Tibial nerve (tissue), 4 donors: ENCODE measurements around the gene MBD3. TPM values are rescaled to one million over a fixed set of nuclear protein-coding genes. Genes with fewer than 3 reads are reported as not detected.
"Not testable (repeated sequence)": the region's sequence is repeated elsewhere in the genome, so short reads cannot be mapped to it uniquely, and the experiment has no call there.

Experiments
- DNase-seq, 2 donors: peaks; one replicate each; pipeline ENCODE4 v3.0.0-alpha.2; 2019; ENCODE audit warnings: low spot score in 2 of 2
- H3K27ac ChIP-seq, 4 donors: fragments of 200-600 bp; sonication (generic) in 3 of 4; one replicate each; pipeline ENCODE4 v1.5.1; 2017 to 2019; ENCODE audit warnings: mild to moderate bottlenecking in 1 of 4
- H3K27me3 ChIP-seq, 2 donors: fragments of 200-600 bp; sonication (generic) in 1 of 2; one replicate each; pipeline versions ENCODE4 v1.5.1 to v1.6.0; 2017 to 2019
- H3K36me3 ChIP-seq, 3 donors: fragments of 200-600 bp; sonication (generic); one replicate each; pipeline ENCODE4 v1.5.1; 2018 to 2019
- H3K4me1 ChIP-seq, 4 donors: fragments of 200-600 bp; sonication (generic) in 3 of 4; one replicate each; pipeline ENCODE4 v1.5.1; 2017 to 2019
- H3K4me3 ChIP-seq, 4 donors: fragments of 200-600 bp; sonication (generic) in 3 of 4; one replicate each; pipeline ENCODE4 v1.5.1; 2017 to 2019; ENCODE audit warnings: mild to moderate bottlenecking in 1 of 4, moderate library complexity in 1 of 4
- H3K9me3 ChIP-seq, 4 donors: fragments of 200-600 bp; sonication (generic) in 3 of 4; one replicate each; pipeline ENCODE4 v1.5.1; 2017 to 2019
- CTCF ChIP-seq, 5 experiments: fragments of 200-600 bp in 3 of 5; fragments of 450-650 bp in 2 of 5; sonication (generic) in 3 of 5; IDR thresholded peaks; one replicate each; pipeline ENCODE4 v1.5.1; 2016 to 2019; ENCODE audit warnings: antibody characterized with exemption in 5 of 5, mild to moderate bottlenecking in 3 of 5, moderate library complexity in 2 of 5
- EP300 ChIP-seq, 2 donors: sonication (generic); formaldehyde crosslinking; IDR thresholded peaks; one replicate each; pipeline ENCODE4 v1.6.1; 2017; ENCODE audit warnings: antibody characterized with exemption in 2 of 2, mild to moderate bottlenecking in 1 of 2
- POLR2A ChIP-seq, 2 donors: fragments of 450-650 bp; IDR thresholded peaks; one replicate each; pipeline ENCODE4 v1.6.1; 2017; ENCODE audit warnings: antibody characterized with exemption in 2 of 2, mild to moderate bottlenecking in 2 of 2, moderate library complexity in 2 of 2
- WGBS, 2 donors: methylation state at CpG; one replicate each; pipeline ENCODE4 v1.1.5; 2018; 5-methylcytosine and 5-hydroxymethylcytosine counted together
- total RNA-seq, 4 donors: library from RNA; depleted of rRNA; stranded (reverse); fragments of >200 nt; gene quantifications; one replicate each; pipeline ENCODE4 v1.1.0, GENCODE V29; 2016

Gene MBD3
- 100 to 1,000 TPM in 1 of 4 donors, 10 to 100 TPM in 3; 62.9 to 144 (median 91.4) TPM for total RNA-seq

GRCh38 chr19:1592755-1593500 lies at the start of gene MBD3:
Gene MBD3, minus strand, starts transcription at chr19:1592865. Its CDS starts 234 bp downstream, at chr19:1592631.
- peak within 1 kb of the TSS; percentile 81 to 95 (median 88) for H3K4me3 ChIP-seq
- peak; percentile 80 to 84 for DNase-seq
- no peaks in the 10 kb centered on the region for H3K9me3 ChIP-seq
- H3K27me3 ChIP-seq, result no peaks in the 10 kb centered on the region
- H3K27ac ChIP-seq, result peak within 1 kb of the TSS; percentile 87 to 98 (median 92)
- peak in 1 of 2 donors; percentile 25 for TF ChIP-seq POLR2A (IDR thresholded peaks at IDR 0.05)
- TF ChIP-seq EP300 (IDR thresholded peaks at IDR 0.05), result peak in 1 of 2 donors; percentile 63
- peak in 2 of 5 experiments; percentile 47 to 54 for TF ChIP-seq CTCF (IDR thresholded peaks at IDR 0.05)
- H3K4me1 ChIP-seq, result peaks cover 0 to 36% (median 18%) of the 10 kb centered on the region in 4 donors
- H3K36me3 ChIP-seq, result peaks cover 6 to 38% (median 8%) of the 10 kb centered on the region in 3 donors
- WGBS, 2 donors, result 2 to 3% methylated on average over 18 to 29 of the region's 68 CpGs

- not testable (repeated sequence) for H3K27ac ChIP-seq, H3K4me3 ChIP-seq, DNase-seq, H3K4me1 ChIP-seq, H3K9me3 ChIP-seq, H3K27me3 ChIP-seq
- 81 to 83% methylated on average over 10 of the region's 10 CpGs for WGBS, 2 donors
- H3K36me3 ChIP-seq, result peaks cover 0 to 92% (median 6%) of the 10 kb centered on the region in 3 donors
Measured at GRCh38 chr19:1640893-1641448, 48.3 kb upstream of the MBD3 start.

GRCh38 chr19:1636325-1637236 lies 43.9 kb upstream of the MBD3 start:
- Histone ChIP-seq H3K4me3 (no peak overlapping the region), H3K9me3 (no peaks in the 10 kb centered on the region), H3K4me1 (no peaks in the 10 kb centered on the region), H3K27ac (no peak overlapping the region), H3K36me3 (peaks cover 0 to 85% (median 6%) of the 10 kb centered on the region in 3 donors), H3K27me3 (no peaks in the 10 kb centered on the region)
- TF ChIP-seq POLR2A (IDR thresholded peaks at IDR 0.05) (no peak), EP300 (IDR thresholded peaks at IDR 0.05) (no peak), CTCF (IDR thresholded peaks at IDR 0.05) (no peak)
- 88 to 95% methylated on average over 32 of the region's 34 CpGs for WGBS, 2 donors
- no peak for DNase-seq

- Histone ChIP-seq H3K27ac (no peak overlapping the region), H3K4me3 (no peak overlapping the region), H3K4me1 (no peaks in the 10 kb centered on the region), H3K27me3 (no peaks in the 10 kb centered on the region), H3K36me3 (peaks cover 0 to 87% (median 8%) of the 10 kb centered on the region in 3 donors), H3K9me3 (no peaks in the 10 kb centered on the region)
- WGBS, 2 donors, result 97 to 98% methylated on average over 5 of the region's 5 CpGs
- DNase-seq, result no peak
- TF ChIP-seq CTCF (IDR thresholded peaks at IDR 0.05) (no peak), EP300 (IDR thresholded peaks at IDR 0.05) (no peak), POLR2A (IDR thresholded peaks at IDR 0.05) (no peak)
Measured at GRCh38 chr19:1634938-1635243, 42.2 kb upstream of the MBD3 start.

- TF ChIP-seq POLR2A (IDR thresholded peaks at IDR 0.05), result no peak
- no peak for TF ChIP-seq EP300 (IDR thresholded peaks at IDR 0.05)
- TF ChIP-seq CTCF (IDR thresholded peaks at IDR 0.05), result no peak
- DNase-seq, result no peak
- Histone ChIP-seq H3K4me3 (no peak overlapping the region), H3K4me1 (no peaks in the 10 kb centered on the region), H3K9me3 (no peaks in the 10 kb centered on the region), H3K27me3 (no peaks in the 10 kb centered on the region), H3K27ac (no peak overlapping the region), H3K36me3 (peaks cover 0 to 88% (median 8%) of the 10 kb centered on the region in 3 donors)
- 89 to 95% methylated on average over 14 to 18 of the region's 19 CpGs for WGBS, 2 donors
Measured at GRCh38 chr19:1634242-1634937, 41.7 kb upstream of the MBD3 start.
